Activated B cell treated with CpG ODN at 0.5 μM for 24 hours (primary cell): ENCODE results near the gene IQCE. TPM values are rescaled to one million over a fixed set of nuclear protein-coding genes. Genes with fewer than 3 reads are reported as not detected.

Source experiments
- ATAC-seq: fragments of 200-7000 bp; cut with Tn5 transposase; one replicate; pipeline ENCODE4 v1.10.0; 2021; ENCODE audit warnings: low read depth, mild to moderate bottlenecking, moderate library complexity
- CTCF ChIA-PET: fragments of 350-600 bp; sonication (Branson Sonifier 250); formaldehyde crosslinking; loops from one replicate; lab custom pipeline; 2021; ENCODE audit warnings: antibody characterized with exemption; lab: Charles Lee
- POLR2A ChIA-PET: fragments of 350-600 bp; sonication (Branson Sonifier 250); formaldehyde crosslinking; loops from one replicate; lab custom pipeline; 2021; ENCODE audit warnings: antibody characterized with exemption; lab: Charles Lee
- DNase-seq: peaks from one replicate; pipeline ENCODE4 v3.0.0; 2022
- H3K27ac Mint-ChIP-seq: one replicate; pipeline ENCODE4 v1.8.0; 2020; ENCODE audit warnings: mixed read lengths
- H3K27me3 Mint-ChIP-seq: one replicate; pipeline ENCODE4 v1.8.0; 2021; ENCODE audit warnings: mixed read lengths
- H3K36me3 Mint-ChIP-seq: one replicate; pipeline ENCODE4 v1.8.0; 2021; ENCODE audit warnings: low read depth, mixed read lengths
- H3K4me1 Mint-ChIP-seq: one replicate; pipeline ENCODE4 v1.8.0; 2021; ENCODE audit warnings: mixed read lengths
- H3K4me3 Mint-ChIP-seq: one replicate; pipeline ENCODE4 v1.8.0; 2020; ENCODE audit warnings: mild to moderate bottlenecking, mixed read lengths
- H3K9me3 Mint-ChIP-seq: one replicate; pipeline ENCODE4 v1.8.0; 2020; ENCODE audit warnings: mixed read lengths
- intact Hi-C: fragments of 100-400 bp; cut with micrococcal nuclease; formaldehyde crosslinking; loops from one replicate; pipeline ENCODE4 v1.15.1; 2024
- total RNA-seq: library from RNA; stranded (reverse); gene quantifications from 2 replicates; pipeline ENCODE4 v1.2.3, GENCODE V29; 2022
- TF ChIP-seq, protein P1 (sequence below): fragments of 200-600 bp; IDR thresholded peaks from one replicate; pipeline ENCODE4 v1.8.0; 2022; ENCODE audit warnings: antibody characterized with exemption, mild to moderate bottlenecking

Gene IQCE
- total RNA-seq, 1 donor from 2014 or later, result 7.7 TPM

GRCh38 chr7:2613931-2614600 lies 55.3 kb downstream of the IQCE start:
- H3K4me1 Mint-ChIP-seq, result peaks cover 21% of the 10 kb centered on the region
- H3K27ac Mint-ChIP-seq, result no peak overlapping the region
- no peaks in the 10 kb centered on the region for H3K27me3 Mint-ChIP-seq
- CTCF ChIA-PET, result no interaction called here
- DNase-seq (no peak), ATAC-seq (no peak)
- peak overlapping the region; percentile 4 for H3K4me3 Mint-ChIP-seq
- no peaks in the 10 kb centered on the region for H3K36me3 Mint-ChIP-seq
- intact Hi-C loops, result no loop called here
- no peaks in the 10 kb centered on the region for H3K9me3 Mint-ChIP-seq
- POLR2A ChIA-PET, result no interaction called here
- TF ChIP-seq, protein P1, sequence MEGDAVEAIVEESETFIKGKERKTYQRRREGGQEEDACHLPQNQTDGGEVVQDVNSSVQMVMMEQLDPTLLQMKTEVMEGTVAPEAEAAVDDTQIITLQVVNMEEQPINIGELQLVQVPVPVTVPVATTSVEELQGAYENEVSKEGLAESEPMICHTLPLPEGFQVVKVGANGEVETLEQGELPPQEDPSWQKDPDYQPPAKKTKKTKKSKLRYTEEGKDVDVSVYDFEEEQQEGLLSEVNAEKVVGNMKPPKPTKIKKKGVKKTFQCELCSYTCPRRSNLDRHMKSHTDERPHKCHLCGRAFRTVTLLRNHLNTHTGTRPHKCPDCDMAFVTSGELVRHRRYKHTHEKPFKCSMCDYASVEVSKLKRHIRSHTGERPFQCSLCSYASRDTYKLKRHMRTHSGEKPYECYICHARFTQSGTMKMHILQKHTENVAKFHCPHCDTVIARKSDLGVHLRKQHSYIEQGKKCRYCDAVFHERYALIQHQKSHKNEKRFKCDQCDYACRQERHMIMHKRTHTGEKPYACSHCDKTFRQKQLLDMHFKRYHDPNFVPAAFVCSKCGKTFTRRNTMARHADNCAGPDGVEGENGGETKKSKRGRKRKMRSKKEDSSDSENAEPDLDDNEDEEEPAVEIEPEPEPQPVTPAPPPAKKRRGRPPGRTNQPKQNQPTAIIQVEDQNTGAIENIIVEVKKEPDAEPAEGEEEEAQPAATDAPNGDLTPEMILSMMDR, result no peak

- no peak for ATAC-seq
Observed at GRCh38 chr7:2614631-2615330, 56.0 kb downstream of the IQCE start.

GRCh38 chr7:2616387-2617324 lies 57.9 kb downstream of the IQCE start:
- no peak overlapping the region for H3K27ac Mint-ChIP-seq
- ATAC-seq (no peak), DNase-seq (no peak)
- H3K4me3 Mint-ChIP-seq, result no peak overlapping the region
- no peaks in the 10 kb centered on the region for H3K36me3 Mint-ChIP-seq
- peaks cover 14% of the 10 kb centered on the region for H3K4me1 Mint-ChIP-seq
- TF ChIP-seq, protein P1, result no peak
- POLR2A ChIA-PET, result interaction anchor here (0.7 kb wide), 1 partner anchor 15 kb away, joined by 15 read pairs; no protein-coding TSS in a partner anchor
- intact Hi-C loops, result no loop called here
- CTCF ChIA-PET, result no interaction called here
- no peaks in the 10 kb centered on the region for H3K27me3 Mint-ChIP-seq
- no peaks in the 10 kb centered on the region for H3K9me3 Mint-ChIP-seq

More at GRCh38 chr7:2614631-2615330, 56.0 kb downstream of the IQCE start:
- no peaks in the 10 kb centered on the region for H3K9me3 Mint-ChIP-seq
- POLR2A ChIA-PET, result no interaction called here
- no peaks in the 10 kb centered on the region for H3K36me3 Mint-ChIP-seq
- CTCF ChIA-PET, result no interaction called here
- no peak overlapping the region for H3K27ac Mint-ChIP-seq
- TF ChIP-seq, protein P1, result no peak
- intact Hi-C loops, result no loop called here
- no peak for DNase-seq
- peaks cover 15% of the 10 kb centered on the region for H3K4me1 Mint-ChIP-seq
- H3K4me3 Mint-ChIP-seq, result no peak overlapping the region
- no peaks in the 10 kb centered on the region for H3K27me3 Mint-ChIP-seq

DNA sequence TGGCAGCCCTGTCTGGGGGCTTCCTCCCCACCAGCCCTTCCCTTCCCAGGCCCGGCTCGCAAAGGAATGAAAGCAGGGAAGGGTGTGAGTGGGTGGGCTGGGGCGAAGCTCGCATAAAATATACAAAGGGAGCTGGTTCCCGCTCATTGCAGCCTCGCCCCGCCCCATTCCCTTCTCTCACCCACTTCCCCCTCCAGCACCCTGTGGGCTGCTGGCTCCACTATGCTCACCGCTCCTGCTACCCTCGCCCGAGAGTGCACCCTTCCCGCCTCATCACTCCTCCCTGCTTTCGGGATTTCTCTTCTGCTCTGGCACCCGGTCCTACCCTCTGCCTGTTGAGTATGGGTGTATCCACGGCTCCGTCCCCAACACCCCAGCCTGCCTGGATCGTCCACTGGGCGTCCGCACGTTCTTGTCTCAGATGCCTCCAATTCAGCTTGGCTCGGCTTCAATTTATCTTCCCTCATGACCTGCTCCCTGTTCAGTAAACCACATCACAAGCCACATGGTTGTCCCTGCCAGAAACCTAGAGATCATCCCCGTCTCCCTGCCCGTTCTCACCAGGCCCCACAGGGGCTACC lies 58.6 kb downstream of the IQCE start:
- ChIA-PET POLR2A (interaction anchor here (0.7 kb wide), 1 partner anchor 14 kb away, joined by 15 read pairs; no protein-coding TSS in a partner anchor), CTCF (no interaction called here)
- DNase-seq, result no peak
- intact Hi-C loops, result no loop called here
- no peaks in the 10 kb centered on the region for H3K27me3 Mint-ChIP-seq
- no peak for ATAC-seq
- H3K9me3 Mint-ChIP-seq, result no peaks in the 10 kb centered on the region
- no peak overlapping the region for H3K4me3 Mint-ChIP-seq
- no peaks in the 10 kb centered on the region for H3K36me3 Mint-ChIP-seq
- H3K27ac Mint-ChIP-seq, result no peak overlapping the region
- TF ChIP-seq, protein P1, result no peak
- peaks cover 14% of the 10 kb centered on the region for H3K4me1 Mint-ChIP-seq
